Stimulated activated naive CD4-positive, alpha-beta T cell treated with Interleukin-2 at 50 U/mL for 16 hours (primary cell): ENCODE data around the gene C15orf61.

Source experiments
- DNase-seq: peaks from one replicate; lab custom pipeline; 2025; lab: John Stamatoyannopoulos, UW

Gene C15orf61

GRCh38 chr15:67551207-67551743, 30.3 kb downstream of the C15orf61 start:
- DNase-seq = no peak

- no peak for DNase-seq
Measured at GRCh38 chr15:67554580-67554979, 33.6 kb downstream of the C15orf61 start.

GRCh38 chr15:67556976-67557570, 36.1 kb downstream of the C15orf61 start:
- DNase-seq = no peak

GRCh38 chr15:67558502-67558901, 37.6 kb downstream of the C15orf61 start:
- DNase-seq = no peak

GRCh38 chr15:67559158-67559557, 38.2 kb downstream of the C15orf61 start:
- no peak for DNase-seq

- DNase-seq = no peak
Measured at GRCh38 chr15:67559576-67559975, 38.6 kb downstream of the C15orf61 start.

- no peak for DNase-seq
Measured at GRCh38 chr15:67560320-67560719, 39.4 kb downstream of the C15orf61 start.

- no peak for DNase-seq
Measured at GRCh38 chr15:67563092-67563491, 42.2 kb downstream of the C15orf61 start.

GRCh38 chr15:67564021-67564967, 43.4 kb downstream of the C15orf61 start:
- DNase-seq = no peak

GRCh38 chr15:67564968-67565345, 44.0 kb downstream of the C15orf61 start:
- no peak for DNase-seq

- DNase-seq = no peak
Measured at GRCh38 chr15:67569668-67570067, 48.7 kb downstream of the C15orf61 start.

- no peak for DNase-seq
Measured at GRCh38 chr15:67570875-67571647, 50.1 kb downstream of the C15orf61 start.

- DNase-seq = no peak
Measured at GRCh38 chr15:67571648-67572415, 50.9 kb downstream of the C15orf61 start.

- no peak for DNase-seq
Measured at GRCh38 chr15:67573194-67573593, 52.3 kb downstream of the C15orf61 start.

- no peak for DNase-seq
Measured at GRCh38 chr15:67575039-67575502, 54.1 kb downstream of the C15orf61 start.

- no peak for DNase-seq
Measured at GRCh38 chr15:67578020-67578600, 57.2 kb downstream of the C15orf61 start.

- no peak for DNase-seq
Measured at GRCh38 chr15:67579164-67579563, 58.2 kb downstream of the C15orf61 start.
